Keratinocyte (primary cell): ENCODE measurements around the gene PSMB5. TPM values are rescaled to one million over a fixed set of nuclear protein-coding genes. Genes with fewer than 3 reads are reported as not detected.

Experiments
- DNase-seq: peaks from one replicate; pipeline ENCODE4 v3.0.0-alpha.2; 2011; ENCODE audit warnings: low read depth, missing footprints, low spot score
- FAIRE-seq: peaks from 2 replicates; lab custom pipeline; 2011; peaks lifted over from hg19 to GRCh38; lab: Jason Lieb, UNC
- H2AFZ ChIP-seq: 2 replicates; pipeline ENCODE4 v1.6.0; 2012; ENCODE audit warnings: low read length, control low read depth, inconsistent platforms; ENCODE audit not compliant: control insufficient read depth
- H3K27ac ChIP-seq: 2 replicates; pipeline ENCODE4 v1.5.1; 2011; ENCODE audit warnings: low read length; ENCODE audit not compliant: control insufficient read depth, insufficient read depth
- H3K27me3 ChIP-seq: 3 replicates; pipeline ENCODE4 v1.6.0; 2011; ENCODE audit warnings: low read length; ENCODE audit not compliant: control insufficient read depth, insufficient read depth; ENCODE audit errors: extremely low read depth
- H3K36me3 ChIP-seq, 2 experiments: 2 replicates in 1 of 2; 3 replicates in 1 of 2; pipeline ENCODE4 v1.5.1; 2011; ENCODE audit warnings: low read length in 2 of 2, mild to moderate bottlenecking in 1 of 2; ENCODE audit not compliant: control insufficient read depth in 2 of 2, insufficient read depth in 2 of 2; ENCODE audit errors: extremely low read depth in 1 of 2
- H3K4me1 ChIP-seq: 3 replicates; pipeline ENCODE4 v1.5.1; 2011; ENCODE audit warnings: low read length; ENCODE audit not compliant: control insufficient read depth, insufficient read depth; ENCODE audit errors: extremely low read depth
- H3K4me2 ChIP-seq: 3 replicates; pipeline ENCODE4 v1.6.0; 2011; ENCODE audit warnings: low read depth, low read length; ENCODE audit not compliant: control insufficient read depth, insufficient read depth; ENCODE audit errors: extremely low read depth
- H3K4me3 ChIP-seq, 3 experiments: fragments of 200-600 bp in 1 of 3; sonication (generic) in 1 of 3; 2 replicates in 2 of 3; 3 replicates in 1 of 3; pipeline ENCODE4 v1.5.1; 2011 to 2016; ENCODE audit warnings: low read length in 3 of 3, mild to moderate bottlenecking in 3 of 3, control low read depth in 2 of 3, inconsistent platforms in 1 of 3, low read depth in 1 of 3, mixed read lengths in 1 of 3, mixed run types in 1 of 3, moderate library complexity in 1 of 3; ENCODE audit not compliant: control insufficient read depth in 2 of 3, insufficient read depth in 2 of 3; ENCODE audit errors: extremely low read depth in 1 of 3
- H3K79me2 ChIP-seq: 2 replicates; pipeline ENCODE4 v1.6.0; 2012; ENCODE audit warnings: low read length; ENCODE audit not compliant: control insufficient read depth, insufficient read depth
- H3K9ac ChIP-seq: 3 replicates; pipeline ENCODE4 v1.6.0; 2011; ENCODE audit warnings: low read length; ENCODE audit not compliant: control insufficient read depth, insufficient read depth; ENCODE audit errors: extremely low read depth
- H3K9me1 ChIP-seq: 3 replicates; pipeline ENCODE4 v1.6.0; 2011; ENCODE audit warnings: low read length; ENCODE audit not compliant: control insufficient read depth, insufficient read depth; ENCODE audit errors: extremely low read depth
- H3K9me3 ChIP-seq: 2 replicates; pipeline ENCODE4 v1.5.1; 2012; ENCODE audit warnings: low read depth, low read length; ENCODE audit not compliant: control insufficient read depth
- H4K20me1 ChIP-seq: 3 replicates; pipeline ENCODE4 v1.6.0; 2011; ENCODE audit warnings: low read length; ENCODE audit not compliant: control insufficient read depth, insufficient read depth; ENCODE audit errors: extremely low read depth
- CTCF ChIP-seq, 3 experiments: IDR thresholded peaks in 1 of 3; conservative IDR thresholded peaks in 1 of 3; optimal IDR thresholded peaks in 1 of 3; 2 replicates in 2 of 3; 3 replicates in 1 of 3; pipeline versions ENCODE3 to v1.5.1; 2011; ENCODE audit warnings: low read length in 3 of 3, mild to moderate bottlenecking in 3 of 3, moderate library complexity in 2 of 3, control low read depth in 1 of 3, inconsistent platforms in 1 of 3; ENCODE audit not compliant: insufficient read depth in 2 of 3; ENCODE audit errors: extremely low read depth in 1 of 3
- EZH2 ChIP-seq: IDR thresholded peaks from one replicate; pipeline ENCODE4 v1.6.1; 2012; ENCODE audit warnings: inconsistent platforms, mild to moderate bottlenecking, low read length, moderate library complexity
- dilution Hi-C: fragments of 300-500 bp; cut with MboI; formaldehyde crosslinking; loops from one replicate; pipeline ENCODE4 v1.7.0; 2020; ENCODE audit warnings: low sequenced_read_pairs; ENCODE audit not compliant: extremely low pct_ligation_motif_present
- polyA plus RNA-seq, 5 experiments: library from polyadenylated mRNA; depleted of rRNA in 3 of 5; stranded (reverse) in 3 of 5; stranded (forward) in 1 of 5; unstranded in 1 of 5; fragments of >200 nt; gene quantifications; 1 replicate in 1 of 5; 2 replicates in 3 of 5; 3 replicates in 1 of 5; pipeline versions ENCODE4 v1.2.1 to v1.2.3, GENCODE V29; 2011 to 2012; ENCODE audit warnings: missing spikeins in 2 of 5, low read depth in 1 of 5, low replicate concordance in 1 of 5

The PSMB5 gene
- polyA plus RNA-seq, 1 donor (not counting 4 experiments of a cell fraction or from before 2014, with no cell fraction given), result 285 TPM

- Histone ChIP-seq H3K4me1 (peaks cover 20% of the 10 kb centered on the region), H3K4me2 (peak overlapping the region; percentile 67), H3K9ac (peak overlapping the region; percentile 28), H3K27ac (peak overlapping the region; percentile 76), H4K20me1 (peaks cover 7% of the 10 kb centered on the region), H3K9me3 (no peaks in the 10 kb centered on the region), H2AFZ (no peak overlapping the region), H3K4me3 (peak overlapping the region in 1 of 3 experiments; percentile 34), H3K79me2 (peaks cover 21% of the 10 kb centered on the region), H3K9me1 (peaks cover 4% of the 10 kb centered on the region), H3K27me3 (no peaks in the 10 kb centered on the region), H3K36me3 (peaks cover 51 to 62% of the 10 kb centered on the region in 2 experiments)
- FAIRE-seq, result peak; percentile 84
- dilution Hi-C loops, result no loop called here
- DNase-seq, result no peak
- peak in 2 of 3 experiments; percentile 15 to 27 for TF ChIP-seq CTCF (optimal IDR thresholded peaks at IDR 0.05 in 1 of 3, IDR thresholded peaks at IDR 0.05 in 1 of 3, conservative IDR thresholded peaks at IDR 0.05 in 1 of 3; ENCODE audit: extremely low read depth in 1 of 3, insufficient read depth in 2 of 3, low read length in 3 of 3)
- TF ChIP-seq EZH2, result no peak
These were observed 27.3 kb upstream of the PSMB5 start for GRCh38 chr14:23062002-23062401.

GRCh38 chr14:23060536-23061260 is 26.0 kb upstream of the PSMB5 start:
- peaks cover 40 to 50% of the 10 kb centered on the region in 2 experiments for H3K36me3 ChIP-seq
- DNase-seq (no peak), FAIRE-seq (no peak)
- H4K20me1 ChIP-seq, result no peaks in the 10 kb centered on the region
- H3K9ac ChIP-seq, result no peak overlapping the region
- TF ChIP-seq CTCF (optimal IDR thresholded peaks at IDR 0.05 in 1 of 3, IDR thresholded peaks at IDR 0.05 in 1 of 3, conservative IDR thresholded peaks at IDR 0.05 in 1 of 3; ENCODE audit: extremely low read depth in 1 of 3, insufficient read depth in 2 of 3, low read length in 3 of 3), result no peak
- no peak for TF ChIP-seq EZH2
- H3K27ac ChIP-seq, result no peak overlapping the region
- peaks cover 9% of the 10 kb centered on the region for H3K79me2 ChIP-seq
- dilution Hi-C loops, result no loop called here
- no peak overlapping the region for H2AFZ ChIP-seq
- no peak overlapping the region for H3K4me2 ChIP-seq
- H3K27me3 ChIP-seq, result no peaks in the 10 kb centered on the region
- no peak overlapping the region for H3K4me3 ChIP-seq
- no peaks in the 10 kb centered on the region for H3K9me1 ChIP-seq
- H3K4me1 ChIP-seq, result peaks cover 30% of the 10 kb centered on the region
- H3K9me3 ChIP-seq, result no peaks in the 10 kb centered on the region
